Vagina (tissue), 2 donors: ENCODE measurements around the gene AGPAT2. TPM values are rescaled to one million over a fixed set of nuclear protein-coding genes. Genes with fewer than 3 reads are reported as not detected.

ENCODE experiments used
- DNase-seq, 2 donors: peaks; one replicate each; pipeline ENCODE4 v3.0.0-alpha.2; 2017; ENCODE audit errors: extremely low spot score in 2 of 2
- H3K27ac ChIP-seq: fragments of 200-600 bp; sonication (generic); one replicate; pipeline ENCODE4 v1.5.1; 2019
- H3K27me3 ChIP-seq: fragments of 200-600 bp; sonication (generic); one replicate; pipeline ENCODE4 v1.5.1; 2019
- H3K36me3 ChIP-seq, 2 donors: fragments of 200-600 bp; sonication (generic); one replicate each; pipeline ENCODE4 v1.5.1; 2017 to 2019
- H3K4me1 ChIP-seq: fragments of 200-600 bp; sonication (generic); one replicate; pipeline ENCODE4 v1.5.1; 2019
- H3K4me3 ChIP-seq, 2 donors: fragments of 200-600 bp; sonication (generic); 1 replicate in 1 of 2; 2 replicates in 1 of 2; pipeline ENCODE4 v1.5.1; 2016 to 2019
- H3K9me3 ChIP-seq: fragments of 200-600 bp; sonication (generic); one replicate; pipeline ENCODE4 v1.5.1; 2019
- POLR2A ChIP-seq, 2 donors: fragments of 450-650 bp; IDR thresholded peaks; one replicate each; pipeline ENCODE4 v1.6.1; 2017; ENCODE audit warnings: antibody characterized with exemption in 2 of 2, mild to moderate bottlenecking in 2 of 2, moderate library complexity in 2 of 2
- POLR2AphosphoS5 ChIP-seq, 2 donors: sonication (generic); formaldehyde crosslinking; IDR thresholded peaks; one replicate each; pipeline ENCODE4 v1.9.0; 2017; ENCODE audit warnings: antibody characterized with exemption in 2 of 2, mild to moderate bottlenecking in 2 of 2, low read depth in 1 of 2; ENCODE audit not compliant: insufficient read depth in 1 of 2
- intact Hi-C: fragments of 100-400 bp; cut with DNase I; formaldehyde crosslinking; loops from one replicate; pipeline ENCODE4 v1.15.1; 2023
- total RNA-seq: library from RNA; depleted of rRNA; stranded (reverse); fragments of >200 nt; gene quantifications from one replicate; pipeline ENCODE4 v1.2.3, GENCODE V29; 2016
- TF ChIP-seq, protein P1 (sequence below), 3 experiments: fragments of 450-650 bp in 2 of 3; fragments of 200-600 bp in 1 of 3; sonication (generic) in 1 of 3; IDR thresholded peaks; one replicate each; pipeline ENCODE4 v1.5.1; 2017 to 2019; ENCODE audit warnings: antibody characterized with exemption in 3 of 3, mild to moderate bottlenecking in 2 of 3, moderate library complexity in 2 of 3

The AGPAT2 gene
- total RNA-seq, 1 donor from 2014 or later: 87.2 TPM

DNA sequence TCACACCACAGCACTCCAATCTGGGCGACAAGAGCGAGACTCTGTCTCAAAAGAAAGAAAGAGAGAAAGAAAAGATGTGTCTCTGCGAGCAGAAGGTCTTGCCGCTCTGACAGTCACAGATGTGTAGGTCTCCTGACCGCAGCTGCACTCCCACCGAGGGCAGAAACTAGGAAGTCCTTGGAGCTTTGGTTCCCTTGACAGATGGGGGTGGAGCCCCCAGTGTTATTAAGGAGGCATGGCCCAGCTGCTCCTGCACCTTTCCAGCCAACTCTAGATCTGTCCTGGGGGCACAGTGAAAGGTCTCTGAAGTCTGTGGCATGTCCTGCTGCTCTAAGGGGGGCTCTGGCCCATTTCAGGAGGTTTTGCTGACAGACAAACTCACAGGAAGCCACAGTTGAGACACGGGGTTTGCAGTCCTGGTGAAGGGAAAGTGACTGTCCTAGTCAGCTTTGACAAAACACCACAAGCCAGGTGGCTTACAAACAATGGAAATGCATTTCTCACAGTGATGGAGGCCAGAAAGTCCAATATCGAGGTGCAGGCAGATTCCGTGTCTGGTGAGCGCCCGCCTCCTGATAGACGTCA, 16.1 kb upstream of the AGPAT2 start:
- Histone ChIP-seq H3K27me3 (no peaks in the 10 kb centered on the region), H3K36me3 (no peaks in the 10 kb centered on the region), H3K4me1 (peaks cover 7% of the 10 kb centered on the region), H3K27ac (no peak overlapping the region), H3K4me3 (no peak overlapping the region), H3K9me3 (no peaks in the 10 kb centered on the region)
- intact Hi-C loops: no loop called here
- no peak for TF ChIP-seq POLR2A (IDR thresholded peaks at IDR 0.05)
- TF ChIP-seq, protein P1, sequence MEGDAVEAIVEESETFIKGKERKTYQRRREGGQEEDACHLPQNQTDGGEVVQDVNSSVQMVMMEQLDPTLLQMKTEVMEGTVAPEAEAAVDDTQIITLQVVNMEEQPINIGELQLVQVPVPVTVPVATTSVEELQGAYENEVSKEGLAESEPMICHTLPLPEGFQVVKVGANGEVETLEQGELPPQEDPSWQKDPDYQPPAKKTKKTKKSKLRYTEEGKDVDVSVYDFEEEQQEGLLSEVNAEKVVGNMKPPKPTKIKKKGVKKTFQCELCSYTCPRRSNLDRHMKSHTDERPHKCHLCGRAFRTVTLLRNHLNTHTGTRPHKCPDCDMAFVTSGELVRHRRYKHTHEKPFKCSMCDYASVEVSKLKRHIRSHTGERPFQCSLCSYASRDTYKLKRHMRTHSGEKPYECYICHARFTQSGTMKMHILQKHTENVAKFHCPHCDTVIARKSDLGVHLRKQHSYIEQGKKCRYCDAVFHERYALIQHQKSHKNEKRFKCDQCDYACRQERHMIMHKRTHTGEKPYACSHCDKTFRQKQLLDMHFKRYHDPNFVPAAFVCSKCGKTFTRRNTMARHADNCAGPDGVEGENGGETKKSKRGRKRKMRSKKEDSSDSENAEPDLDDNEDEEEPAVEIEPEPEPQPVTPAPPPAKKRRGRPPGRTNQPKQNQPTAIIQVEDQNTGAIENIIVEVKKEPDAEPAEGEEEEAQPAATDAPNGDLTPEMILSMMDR (IDR thresholded peaks at IDR 0.05): no peak
- no peak for TF ChIP-seq POLR2AphosphoS5 (IDR thresholded peaks at IDR 0.05; ENCODE audit: insufficient read depth in 1 of 2, low read depth in 1 of 2)
- DNase-seq: no peak

DNA sequence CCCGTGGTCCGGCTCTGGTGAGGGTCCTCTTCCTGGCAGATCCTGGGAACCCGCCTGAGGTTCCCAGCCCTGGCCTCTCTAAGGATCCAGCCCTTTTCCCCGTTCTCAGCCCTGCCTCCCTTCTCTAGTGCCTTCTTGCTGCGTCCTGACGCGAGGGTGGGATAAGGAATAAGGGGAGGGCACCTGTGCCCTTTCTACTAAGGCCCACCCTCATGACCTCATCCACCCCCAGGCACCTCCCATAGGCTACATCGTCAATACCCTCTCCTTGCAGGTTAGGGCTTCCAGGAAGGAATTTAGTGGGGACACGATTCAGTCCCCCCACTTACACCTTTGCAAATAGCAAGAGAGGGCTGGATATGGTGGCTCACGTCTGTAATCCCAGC, 14.4 kb upstream of the AGPAT2 start:
- no peaks in the 10 kb centered on the region for H3K9me3 ChIP-seq
- peaks cover 7% of the 10 kb centered on the region for H3K4me1 ChIP-seq
- no peaks in the 10 kb centered on the region for H3K36me3 ChIP-seq
- no peaks in the 10 kb centered on the region for H3K27me3 ChIP-seq
- no peak overlapping the region for H3K4me3 ChIP-seq
- intact Hi-C loops: no loop called here
- no peak overlapping the region for H3K27ac ChIP-seq
- no peak for TF ChIP-seq POLR2A (IDR thresholded peaks at IDR 0.05)
- DNase-seq: no peak

DNA sequence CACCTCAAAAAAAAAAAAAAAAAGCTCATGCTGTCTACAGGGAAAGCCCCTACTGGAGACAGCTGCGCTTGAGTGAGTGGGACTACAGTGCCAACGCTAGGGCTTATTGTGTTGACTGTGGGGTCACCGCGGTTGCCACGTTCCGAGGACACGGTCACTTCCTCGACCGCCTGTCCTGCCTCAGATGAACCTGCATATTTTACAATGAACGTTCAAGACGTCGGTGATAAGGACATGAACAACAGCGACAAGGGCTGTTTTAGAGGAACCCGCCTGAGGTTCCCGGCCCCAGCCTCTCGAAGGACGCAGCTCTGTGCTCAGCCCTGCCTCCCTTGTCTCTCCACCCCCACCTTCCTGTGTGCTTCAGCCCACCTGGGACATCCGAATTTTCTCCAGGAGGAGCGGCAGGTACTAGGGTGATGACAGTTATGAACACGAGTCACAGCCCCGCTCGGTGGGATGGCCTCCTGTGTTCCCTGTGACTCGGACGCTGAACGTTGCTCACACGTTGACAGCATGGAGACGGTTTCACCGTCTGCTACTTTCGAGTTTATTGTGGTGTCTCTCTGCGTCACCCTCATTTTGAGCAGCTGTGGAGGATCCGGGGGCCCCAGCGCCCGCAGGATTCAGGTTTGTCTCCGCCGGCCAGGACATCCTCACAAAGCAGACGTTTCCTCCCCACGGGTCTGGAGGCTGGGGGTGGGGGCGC, 13.9 kb upstream of the AGPAT2 start:
- peaks cover 7% of the 10 kb centered on the region for H3K4me1 ChIP-seq
- no peaks in the 10 kb centered on the region for H3K27me3 ChIP-seq
- H3K27ac ChIP-seq: no peak overlapping the region
- DNase-seq: no peak
- H3K4me3 ChIP-seq: no peak overlapping the region
- intact Hi-C loops: no loop called here
- H3K9me3 ChIP-seq: no peaks in the 10 kb centered on the region
- H3K36me3 ChIP-seq: no peaks in the 10 kb centered on the region
- TF ChIP-seq, protein P1 (IDR thresholded peaks at IDR 0.05): no peak
- no peak for TF ChIP-seq POLR2AphosphoS5 (IDR thresholded peaks at IDR 0.05; ENCODE audit: insufficient read depth in 1 of 2, low read depth in 1 of 2)
- no peak for TF ChIP-seq POLR2A (IDR thresholded peaks at IDR 0.05)

DNA sequence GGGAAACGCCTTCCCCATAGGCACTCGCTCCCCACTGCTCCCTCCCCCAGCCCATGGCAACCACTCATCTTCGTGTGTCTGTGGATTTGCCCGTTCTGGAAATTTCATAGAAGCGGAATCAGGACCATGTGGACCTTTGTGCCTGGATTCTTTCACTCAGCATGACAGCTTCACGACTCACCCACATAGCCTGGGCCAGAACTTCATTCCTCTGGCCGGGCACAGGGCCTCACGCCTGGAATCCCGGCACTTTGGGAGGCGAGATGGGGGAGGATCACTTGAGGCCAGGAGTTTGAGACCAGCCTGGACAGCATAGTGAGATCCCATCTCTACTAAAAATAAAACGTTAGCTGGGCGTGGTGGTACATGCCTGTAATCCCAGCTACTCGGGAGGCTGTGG, 13.0 kb upstream of the AGPAT2 start:
- no peaks in the 10 kb centered on the region for H3K27me3 ChIP-seq
- peaks cover 7% of the 10 kb centered on the region for H3K4me1 ChIP-seq
- H3K36me3 ChIP-seq: no peaks in the 10 kb centered on the region
- TF ChIP-seq POLR2AphosphoS5 (IDR thresholded peaks at IDR 0.05; ENCODE audit: insufficient read depth in 1 of 2, low read depth in 1 of 2): no peak
- no peak for TF ChIP-seq POLR2A (IDR thresholded peaks at IDR 0.05)
- TF ChIP-seq, protein P1 (IDR thresholded peaks at IDR 0.05): no peak
- H3K4me3 ChIP-seq: no peak overlapping the region
- no peaks in the 10 kb centered on the region for H3K9me3 ChIP-seq
- intact Hi-C loops: no loop called here
- H3K27ac ChIP-seq: no peak overlapping the region
- no peak for DNase-seq

DNA sequence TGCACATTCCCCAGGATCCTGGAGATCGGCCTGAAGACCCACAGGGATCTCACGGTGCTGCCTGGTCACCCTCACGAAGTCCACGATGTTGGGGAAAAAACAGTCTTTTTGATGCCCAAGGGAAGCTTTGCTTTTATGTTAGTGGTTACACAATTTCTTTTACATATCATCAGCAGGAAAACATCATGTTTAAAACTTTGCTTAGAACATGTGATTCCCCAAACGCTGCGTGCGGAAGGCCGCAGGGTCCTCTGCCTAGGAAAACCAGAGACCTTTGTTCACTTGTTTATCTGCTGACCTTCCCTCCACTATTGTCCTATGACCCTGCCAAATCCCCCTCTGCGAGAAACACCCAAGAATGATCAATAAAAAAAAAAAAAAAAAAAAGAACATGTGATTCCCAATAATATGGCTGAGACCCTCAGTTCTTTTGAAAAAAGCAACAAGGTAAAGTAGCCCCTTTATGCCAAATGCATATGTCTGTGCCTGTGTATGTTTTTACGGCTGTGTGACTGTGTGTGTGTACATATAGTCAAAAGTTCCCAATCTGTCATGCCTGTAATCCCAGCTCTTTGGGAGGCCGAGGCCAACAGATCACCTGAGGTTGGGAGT, 11.5 kb upstream of the AGPAT2 start:
- Histone ChIP-seq H3K27me3 (no peaks in the 10 kb centered on the region), H3K36me3 (no peaks in the 10 kb centered on the region), H3K9me3 (no peaks in the 10 kb centered on the region), H3K4me1 (peaks cover 15% of the 10 kb centered on the region), H3K4me3 (no peak overlapping the region), H3K27ac (no peak overlapping the region)
- DNase-seq: no peak
- intact Hi-C loops: no loop called here
- no peak for TF ChIP-seq POLR2AphosphoS5 (IDR thresholded peaks at IDR 0.05; ENCODE audit: insufficient read depth in 1 of 2, low read depth in 1 of 2)
- no peak for TF ChIP-seq POLR2A (IDR thresholded peaks at IDR 0.05)
- TF ChIP-seq, protein P1 (IDR thresholded peaks at IDR 0.05): no peak
